DMS 273 (cell line): ENCODE data around the gene COL11A2.
"Not testable (repeated sequence)": the region's sequence is repeated elsewhere in the genome, so short reads cannot be mapped to it uniquely, and the experiment has no call there.

ENCODE experiments used
- DNase-seq: peaks from one replicate; lab custom pipeline; 2025; ENCODE audit not compliant: unreplicated experiment; lab: John Stamatoyannopoulos, UW

The COL11A2 gene

DNA sequence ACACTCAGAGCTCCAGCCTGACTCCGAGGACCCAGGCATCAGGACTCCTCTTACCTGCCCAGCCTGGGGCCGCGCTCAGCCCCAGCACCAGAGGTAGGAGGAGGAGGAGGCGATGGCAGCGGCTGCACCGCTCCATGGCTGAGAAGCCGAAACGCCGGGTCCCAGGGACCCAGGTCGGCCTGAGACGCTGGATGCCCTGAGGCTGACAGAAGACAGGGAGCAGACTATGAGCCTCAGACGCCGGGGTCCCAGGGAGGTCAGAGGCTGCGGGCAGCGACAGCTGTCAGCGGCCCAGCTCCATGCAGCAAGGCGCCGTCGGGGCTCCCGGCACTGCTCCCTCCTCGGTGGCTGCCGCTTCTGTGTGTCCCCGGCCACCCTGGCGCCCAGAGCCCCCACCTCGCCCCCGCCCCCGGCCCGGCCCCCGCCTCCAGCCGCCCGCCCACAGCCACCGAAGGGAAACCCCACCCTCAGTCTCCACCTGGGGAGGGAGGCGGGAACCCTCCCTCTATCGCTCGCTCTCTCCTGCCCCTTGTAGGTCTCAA is at the start of gene COL11A2:
COL11A2 (minus strand) TSS at position 363 of the 542 bp plus-strand sequence; CDS start at position 136, 227 bp downstream.
- peak; percentile 30 for DNase-seq

DNA sequence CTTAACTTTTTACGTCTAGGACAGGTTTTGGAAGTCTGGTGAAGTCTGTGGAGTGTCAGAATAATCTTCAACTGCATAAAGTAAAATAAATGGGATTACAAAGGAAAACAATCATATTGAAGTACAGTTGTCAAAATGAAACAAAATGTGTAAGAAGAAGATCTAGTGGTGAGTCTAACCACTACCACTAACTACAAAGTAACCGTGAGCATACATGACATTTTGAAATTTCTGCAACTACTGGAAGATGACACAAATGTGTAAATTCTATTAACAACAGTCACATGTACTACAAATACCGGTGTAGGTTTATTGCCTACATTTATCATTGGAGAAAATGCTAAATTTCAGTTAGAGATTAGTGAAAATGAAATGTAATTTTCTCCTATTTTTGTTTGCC is 49.7 kb upstream of the COL11A2 start:
- no peak for DNase-seq

DNA sequence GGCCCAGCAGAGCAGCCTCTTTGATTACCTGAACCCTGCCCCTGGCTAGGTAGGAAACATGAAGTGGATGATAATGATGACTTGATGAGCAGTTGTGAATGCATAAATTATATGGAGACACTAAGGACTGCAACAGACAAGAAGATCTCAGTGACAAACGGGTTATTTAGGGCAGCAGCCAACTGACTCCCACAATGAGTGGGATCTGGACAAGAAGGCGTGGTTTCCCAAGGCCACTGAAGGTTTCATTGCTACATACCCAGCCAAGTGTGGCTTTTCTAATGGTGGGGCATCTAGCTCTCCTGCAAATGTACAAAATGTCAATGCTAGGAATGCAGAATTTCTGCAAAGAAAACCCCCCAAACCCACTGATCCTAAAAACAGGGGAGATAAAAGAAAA is 45.5 kb upstream of the COL11A2 start:
- DNase-seq: no peak

DNA sequence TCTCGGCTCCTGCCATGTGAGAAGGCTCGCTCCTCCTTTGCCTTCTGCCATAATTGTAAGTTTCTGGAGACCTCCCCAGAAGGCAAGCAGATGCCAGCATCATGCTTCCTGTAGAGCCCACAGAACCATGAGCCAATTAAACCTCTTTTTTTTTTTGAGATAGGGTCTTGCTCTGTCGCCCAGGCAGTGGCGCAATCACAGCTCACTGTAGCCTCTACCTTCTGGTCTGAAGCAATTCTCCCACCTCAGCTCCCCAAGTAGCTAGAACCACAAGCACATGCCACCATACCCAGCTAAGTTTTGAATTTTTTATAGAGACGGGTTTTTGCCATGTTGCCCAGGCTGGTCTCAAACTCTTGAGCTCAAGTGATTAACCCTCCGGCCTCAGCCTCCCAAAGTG is 44.6 kb upstream of the COL11A2 start:
- no peak for DNase-seq

DNA sequence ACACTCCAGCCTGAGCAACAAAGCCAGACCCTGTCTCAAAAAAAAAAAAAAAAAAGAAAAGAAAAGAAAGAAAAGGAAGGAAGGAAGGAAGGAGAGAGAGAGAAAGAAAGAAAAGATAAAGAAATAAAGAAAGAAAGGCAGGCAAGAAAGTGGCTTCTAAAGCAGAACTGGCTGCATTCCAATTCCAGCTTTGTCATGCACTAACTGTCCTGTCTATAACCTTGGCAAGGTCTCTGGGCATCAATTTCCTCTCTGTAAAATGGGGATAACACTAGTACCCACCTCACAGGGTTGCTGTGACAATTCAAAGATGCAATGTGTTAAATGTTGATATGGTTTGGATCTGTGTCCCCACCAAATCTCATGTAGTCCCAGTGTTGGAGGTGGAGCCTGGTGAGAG is 44.1 kb upstream of the COL11A2 start:
- DNase-seq: no peak

DNA sequence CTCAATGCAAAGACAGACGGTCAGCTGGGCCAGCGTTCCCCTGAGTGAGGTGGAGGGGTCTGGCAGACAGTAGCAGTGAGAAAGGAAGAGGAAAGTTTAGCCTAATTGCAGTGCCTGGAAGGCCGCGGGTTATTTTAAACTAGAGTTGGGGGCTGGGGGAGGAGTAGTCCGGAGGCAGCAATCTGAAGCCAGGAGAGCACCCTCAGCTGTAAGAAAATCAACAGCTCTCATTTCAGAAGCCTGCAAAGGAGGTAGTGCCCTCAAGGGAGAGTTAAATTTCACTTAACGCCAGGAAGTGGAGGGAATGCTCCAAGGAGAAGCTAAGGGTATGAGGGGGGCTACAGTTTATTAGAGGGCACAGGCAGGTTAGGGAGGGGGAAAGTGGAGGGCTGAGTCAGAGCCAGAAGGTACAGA is 43.0 kb upstream of the COL11A2 start:
- peak; percentile 52 for DNase-seq

DNA sequence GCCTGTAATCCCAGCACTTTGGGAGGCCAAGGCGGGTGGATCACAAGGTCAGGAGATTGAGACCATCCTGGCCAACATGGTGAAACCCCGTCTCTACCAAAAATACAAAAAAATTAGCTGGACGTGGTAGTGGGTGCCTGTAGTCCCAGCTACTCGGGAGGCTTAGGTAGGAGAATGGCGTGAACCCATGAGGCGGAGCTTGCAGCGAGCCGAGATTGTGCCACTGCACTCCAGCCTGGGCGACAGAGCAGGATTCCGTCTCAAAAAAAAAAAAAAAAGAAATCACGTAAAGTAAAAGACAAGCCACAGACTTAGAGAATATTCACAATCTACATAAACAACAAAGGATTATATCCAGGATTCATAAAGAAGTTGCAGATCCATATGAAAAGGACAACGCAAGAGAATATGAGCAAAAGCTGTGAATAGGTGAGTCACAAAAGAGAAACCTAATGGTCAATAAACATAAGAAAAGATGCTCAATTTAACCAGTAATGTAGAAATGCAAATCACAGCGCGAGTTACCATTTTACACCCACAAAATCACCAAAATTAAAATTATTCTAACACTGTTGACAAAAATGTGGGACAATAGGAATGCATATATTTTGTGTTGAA is 34.3 kb upstream of the COL11A2 start:
- not testable (repeated sequence) for DNase-seq

DNA sequence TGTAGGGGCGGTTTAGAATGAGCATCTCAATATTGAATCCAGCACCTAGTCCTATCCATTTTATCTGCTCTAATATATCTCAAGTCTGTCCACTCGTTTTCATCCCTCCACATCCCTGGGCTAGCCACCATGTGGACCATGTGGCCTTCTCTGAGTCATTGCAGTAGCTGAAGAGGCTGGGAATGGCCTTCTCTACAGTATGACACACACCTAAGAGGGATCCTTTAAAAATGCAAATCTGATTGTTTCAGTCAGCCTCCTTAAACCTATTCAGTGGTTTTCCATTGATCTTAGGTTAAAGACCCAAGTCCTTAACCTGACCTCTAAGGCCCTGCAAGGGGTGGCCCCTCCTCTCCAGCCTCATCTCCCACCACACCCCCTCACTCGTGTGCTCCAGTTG is 25.4 kb upstream of the COL11A2 start:
- DNase-seq: no peak

DNA sequence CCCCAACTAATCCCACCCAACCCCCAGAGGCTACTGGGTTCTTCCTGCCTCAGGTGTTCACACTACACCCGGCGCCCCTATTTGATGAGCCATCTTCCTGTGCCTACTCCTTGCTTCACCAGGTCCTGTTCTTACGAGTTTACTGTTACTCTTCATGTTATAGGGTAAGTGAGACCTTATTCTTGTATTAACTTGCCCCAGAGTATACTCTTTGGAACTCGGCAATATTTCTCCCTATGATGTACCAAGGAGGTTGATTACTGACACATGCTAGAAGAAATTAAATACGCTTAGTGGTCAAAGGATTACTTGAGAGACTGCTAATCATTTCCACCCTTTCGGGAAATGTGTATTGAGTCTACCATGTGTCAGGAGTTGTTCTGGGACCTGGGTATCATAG is 25.0 kb upstream of the COL11A2 start:
- no peak for DNase-seq

DNA sequence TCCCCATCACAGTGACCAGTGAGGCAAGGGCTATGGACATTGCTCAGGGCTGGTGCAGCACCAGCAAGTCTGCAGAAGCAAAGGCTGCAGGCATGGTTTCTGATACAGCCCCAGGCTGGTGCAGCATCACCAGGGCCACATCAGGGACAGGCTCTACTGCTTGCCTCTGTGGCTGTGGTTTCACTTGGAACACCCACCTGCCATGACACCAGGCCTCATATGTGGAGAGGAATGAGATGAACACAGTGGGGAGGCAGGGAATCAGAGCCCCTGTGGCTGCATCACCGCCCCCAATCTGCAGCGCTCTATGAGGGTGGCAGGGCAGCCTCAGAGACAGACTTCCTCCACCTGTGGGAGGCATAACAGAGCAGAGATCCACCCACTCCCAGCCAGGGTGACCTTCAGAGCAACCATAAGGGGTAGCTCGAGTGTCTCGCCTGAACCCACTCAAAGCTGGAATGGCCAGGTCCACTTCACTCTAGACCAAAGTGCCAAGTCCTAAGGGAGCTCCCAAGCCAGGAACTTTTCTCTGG is 23.9 kb upstream of the COL11A2 start:
- no peak for DNase-seq

DNA sequence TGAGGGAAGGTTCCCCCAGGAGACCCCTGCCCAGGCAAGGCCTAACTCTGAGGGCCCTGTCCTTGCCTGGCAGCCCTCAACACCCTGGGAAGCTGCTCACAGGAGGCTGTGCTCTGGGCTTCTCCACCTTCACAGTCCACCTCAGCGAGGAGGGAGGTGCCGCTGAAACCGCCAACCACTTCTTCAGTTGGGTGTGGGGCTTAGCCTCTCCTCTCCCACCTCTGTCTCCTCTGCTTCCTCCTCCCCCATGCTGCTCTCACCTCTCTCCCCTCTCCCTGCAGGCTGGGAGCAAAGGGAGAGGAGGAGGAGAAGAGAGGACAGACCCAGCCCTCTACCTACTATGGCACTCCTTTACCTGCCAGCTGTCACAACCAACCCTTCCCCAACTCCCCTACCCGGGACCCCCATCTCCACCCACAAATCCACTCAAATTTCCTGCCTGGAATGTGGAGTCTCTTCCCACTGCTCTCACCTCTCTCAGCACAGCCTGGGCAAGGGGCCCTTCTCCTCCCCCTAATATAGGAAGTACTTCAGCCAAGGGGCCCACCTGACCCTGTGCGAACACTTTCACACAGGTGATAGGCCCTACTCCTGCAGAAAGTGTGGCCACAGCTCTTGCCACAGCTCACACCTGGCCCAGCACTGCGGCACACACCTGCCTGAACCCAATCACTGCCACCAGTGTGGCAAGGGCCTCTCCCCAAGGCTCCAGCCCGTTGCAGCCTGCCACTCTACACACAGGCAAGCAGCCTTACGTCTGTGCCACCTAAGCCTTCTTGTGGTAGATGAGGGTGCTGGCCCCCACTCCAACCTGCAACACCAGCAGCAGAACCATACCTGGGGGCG is 23.2 kb upstream of the COL11A2 start:
- no peak for DNase-seq

DNA sequence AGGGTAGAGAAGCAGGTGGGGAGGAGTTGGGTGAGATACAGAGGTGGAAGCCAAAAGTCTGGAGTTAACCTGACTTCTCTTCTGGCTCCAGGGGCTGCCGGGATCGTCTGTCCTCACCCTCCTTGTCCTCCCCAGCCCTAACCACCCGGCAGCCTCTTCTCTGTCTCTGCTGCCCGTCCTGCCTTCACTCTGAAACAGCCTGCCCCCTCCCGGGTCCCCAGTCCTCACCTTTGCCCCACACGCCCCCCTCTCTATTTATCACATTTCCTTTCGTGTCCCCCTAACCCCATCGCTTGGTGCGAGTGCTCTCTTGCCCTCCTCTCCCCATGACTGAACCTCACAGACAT is 21.7 kb upstream of the COL11A2 start:
- DNase-seq: no peak

DNA sequence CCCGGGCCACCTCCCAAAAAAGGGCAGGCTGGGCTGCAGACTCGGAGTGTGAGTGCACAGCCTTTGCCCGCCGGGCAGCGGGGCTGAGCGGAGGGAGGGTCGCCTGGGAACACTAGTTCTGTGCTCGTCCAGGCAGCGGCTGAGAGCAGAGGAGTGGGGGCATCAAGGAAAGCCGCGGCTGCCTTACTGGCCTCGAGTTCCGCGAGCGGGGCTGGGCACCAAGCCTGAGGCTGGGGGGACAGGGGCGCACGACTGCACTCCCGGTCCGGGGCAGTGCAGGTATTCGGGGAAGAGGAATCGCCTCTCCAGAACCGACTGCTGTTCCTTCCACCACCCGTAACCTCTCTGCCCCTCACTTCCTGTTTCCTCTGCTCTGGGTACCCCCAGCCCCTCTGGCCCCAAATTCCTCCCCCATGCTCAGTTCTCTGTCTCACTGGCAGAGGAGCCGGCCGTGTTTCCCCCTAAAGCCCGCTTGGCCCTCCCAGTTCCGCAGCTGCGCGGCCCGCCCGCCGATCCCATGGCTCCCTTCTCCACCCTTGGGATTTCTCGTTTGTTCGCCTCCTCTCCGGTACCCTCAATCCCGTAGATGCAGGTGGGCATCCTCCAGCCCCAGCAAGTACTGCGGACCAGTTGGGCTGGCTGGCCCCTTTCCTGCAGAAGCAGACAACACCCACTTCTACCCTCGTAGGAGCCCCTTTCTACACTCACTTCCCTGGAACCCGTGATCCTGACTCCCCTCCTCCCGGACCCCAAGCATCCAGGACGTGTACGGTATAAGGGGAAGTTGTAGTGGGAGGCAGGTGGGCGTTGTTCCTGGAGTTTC is 21.1 kb upstream of the COL11A2 start:
- peak; percentile 66 for DNase-seq

DNA sequence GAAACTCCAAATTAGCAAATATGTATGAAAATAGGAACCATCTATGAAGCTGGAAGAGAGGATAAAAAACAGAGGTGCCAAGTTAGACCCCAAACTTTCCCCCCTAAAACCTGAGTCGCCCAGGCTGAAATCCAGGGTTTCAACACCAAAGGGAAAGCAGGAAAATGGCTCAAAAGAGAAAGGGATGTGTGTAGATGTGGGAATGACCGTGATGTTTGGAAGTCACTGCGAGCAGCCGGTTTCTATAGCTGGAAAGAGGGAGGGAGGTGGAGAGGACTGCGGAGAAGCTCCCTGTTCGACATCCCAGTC is 20.5 kb upstream of the COL11A2 start:
- no peak for DNase-seq

DNA sequence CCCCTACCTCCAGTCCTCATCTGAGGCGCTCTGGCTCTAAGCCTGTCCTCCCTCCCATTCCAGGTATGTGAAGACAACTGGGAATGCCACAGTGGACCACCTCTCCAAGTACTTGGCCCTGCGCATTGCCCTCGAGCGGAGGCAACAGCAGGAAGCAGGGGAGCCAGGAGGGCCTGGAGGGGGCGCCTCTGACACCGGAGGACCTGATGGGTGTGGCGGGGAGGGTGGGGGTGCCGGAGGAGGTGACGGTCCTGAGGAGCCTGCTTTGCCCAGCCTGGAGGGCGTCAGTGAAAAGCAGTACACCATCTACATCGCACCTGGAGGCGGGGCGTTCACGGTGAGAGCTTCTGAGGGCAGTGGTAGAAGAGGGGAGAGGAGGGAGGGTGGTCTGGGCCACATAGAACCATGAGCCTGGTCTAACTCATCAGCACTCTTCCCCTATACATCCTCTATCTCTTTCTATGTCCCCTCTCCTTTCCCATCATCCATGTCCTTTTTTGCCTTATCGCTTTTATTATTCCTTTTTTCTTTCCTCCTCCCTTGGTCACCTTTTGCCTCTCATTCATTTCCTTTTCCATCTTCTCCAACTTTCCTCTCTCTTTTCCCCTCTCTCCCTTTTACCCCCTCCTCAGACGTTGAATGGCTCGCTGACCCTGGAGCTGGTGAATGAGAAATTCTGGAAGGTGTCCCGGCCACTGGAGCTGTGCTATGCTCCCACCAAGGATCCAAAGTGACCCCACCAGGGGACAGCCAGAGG is 19.6 kb upstream of the COL11A2 start:
- DNase-seq: no peak

DNA sequence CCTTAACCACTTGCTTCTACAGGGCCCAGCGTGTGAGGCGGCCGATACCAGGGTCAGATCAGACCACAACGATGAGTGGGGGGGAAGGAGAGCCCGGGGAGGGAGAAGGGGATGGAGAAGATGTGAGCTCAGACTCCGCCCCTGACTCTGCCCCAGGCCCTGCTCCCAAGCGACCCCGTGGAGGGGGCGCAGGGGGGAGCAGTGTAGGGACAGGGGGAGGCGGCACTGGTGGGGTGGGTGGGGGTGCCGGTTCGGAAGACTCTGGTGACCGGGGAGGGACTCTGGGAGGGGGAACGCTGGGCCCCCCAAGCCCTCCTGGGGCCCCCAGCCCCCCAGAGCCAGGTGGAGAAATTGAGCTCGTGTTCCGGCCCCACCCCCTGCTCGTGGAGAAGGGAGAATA is 18.9 kb upstream of the COL11A2 start:
- DNase-seq: no peak

DNA sequence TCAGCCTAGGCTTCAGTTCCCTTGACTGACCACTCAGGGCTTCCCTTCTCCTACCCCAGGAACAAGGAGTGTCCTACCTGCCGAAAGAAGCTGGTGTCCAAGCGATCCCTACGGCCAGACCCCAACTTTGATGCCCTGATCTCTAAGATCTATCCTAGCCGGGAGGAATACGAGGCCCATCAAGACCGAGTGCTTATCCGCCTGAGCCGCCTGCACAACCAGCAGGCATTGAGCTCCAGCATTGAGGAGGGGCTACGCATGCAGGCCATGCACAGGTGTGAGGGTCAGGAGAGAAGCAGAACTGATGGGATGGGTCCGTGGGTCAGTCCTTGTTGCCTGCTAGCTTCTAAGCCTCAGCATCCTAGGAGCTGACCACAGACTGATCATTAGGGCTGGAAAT is 17.6 kb upstream of the COL11A2 start:
- no peak for DNase-seq

DNA sequence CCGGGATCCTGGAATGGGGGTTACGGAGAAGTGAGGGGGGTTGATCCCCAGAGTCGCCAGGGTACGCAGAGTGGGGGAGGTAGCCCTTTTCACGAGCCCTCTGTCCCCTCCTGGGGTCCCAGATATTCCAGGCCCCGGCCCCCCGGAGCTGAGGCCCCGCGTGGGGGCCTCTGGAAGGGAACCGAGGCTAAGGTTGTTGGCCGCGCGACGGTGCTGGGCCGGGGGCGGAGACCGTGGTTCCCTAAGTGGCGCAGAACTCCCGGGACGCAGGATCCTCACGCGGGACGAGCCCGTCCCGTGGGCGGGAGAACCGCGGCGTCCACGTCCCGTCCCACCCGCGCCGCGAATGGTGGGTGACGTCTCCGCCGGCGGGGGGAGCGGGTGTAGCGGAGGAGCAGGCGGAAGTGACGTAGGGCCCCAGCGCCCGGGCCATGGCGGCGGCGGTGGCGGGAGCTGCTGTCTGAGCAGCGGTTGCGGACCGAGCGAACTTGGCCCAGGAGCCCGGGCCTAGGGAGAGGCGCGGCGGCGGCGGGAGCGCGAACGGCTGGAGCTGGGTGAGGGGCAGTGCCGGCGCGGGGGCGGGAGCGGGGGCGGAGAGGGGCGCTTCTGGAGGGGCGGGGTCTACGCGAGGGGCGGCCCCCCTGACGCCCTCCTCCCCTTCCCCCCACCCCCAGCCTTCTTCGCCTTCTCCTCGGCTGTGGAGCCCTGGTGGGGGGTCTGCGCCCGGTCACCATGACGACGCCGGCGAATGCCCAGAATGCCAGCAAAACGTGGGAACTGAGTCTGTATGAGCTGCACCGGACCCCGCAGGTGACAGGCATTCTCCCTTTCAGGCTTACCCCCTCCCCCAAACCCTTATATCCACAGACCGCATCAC is 16.1 kb upstream of the COL11A2 start, which contains the start of gene RING1:
RING1 (plus strand) TSS at position 410 of the 877 bp plus-strand sequence; CDS start at position 733, 323 bp downstream.
- peak; percentile 86 for DNase-seq

DNA sequence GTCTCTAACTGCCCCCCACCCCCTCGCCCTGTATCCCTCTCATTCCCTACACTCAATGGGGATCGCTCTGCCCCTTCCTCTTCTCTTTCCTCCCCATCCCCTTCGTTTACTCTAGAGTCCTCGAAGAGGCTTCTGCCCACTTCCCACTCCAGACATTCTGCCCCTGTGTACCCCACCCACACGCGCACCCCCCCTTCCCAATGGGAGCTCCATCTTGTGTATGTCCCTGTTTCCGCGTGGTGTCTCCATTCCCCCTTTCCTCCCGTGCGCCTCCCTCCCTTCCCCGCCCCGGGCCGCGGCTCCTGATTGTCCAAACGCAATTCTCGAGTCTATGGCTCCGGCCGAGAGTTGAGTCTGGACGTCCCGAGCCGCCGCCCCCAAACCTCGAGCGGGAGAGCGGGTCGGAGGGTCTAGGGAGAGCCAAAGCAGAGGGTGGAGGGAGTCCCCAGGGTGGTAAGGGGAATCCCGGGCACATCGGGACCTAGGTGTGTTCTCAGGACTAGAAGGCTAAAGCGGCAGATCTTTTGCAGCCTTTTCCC is 15.4 kb upstream of the COL11A2 start:
- peak; percentile 76 for DNase-seq
